ENCODE results near the gene BEST1.
A peak's percentile ranks its signal among the peaks of the same experiment; 100 is the strongest.
"Not testable (repeated sequence)": the region's sequence is repeated elsewhere in the genome, so short reads cannot be mapped to it uniquely, and the experiment has no call there.

Gene BEST1

DNA sequence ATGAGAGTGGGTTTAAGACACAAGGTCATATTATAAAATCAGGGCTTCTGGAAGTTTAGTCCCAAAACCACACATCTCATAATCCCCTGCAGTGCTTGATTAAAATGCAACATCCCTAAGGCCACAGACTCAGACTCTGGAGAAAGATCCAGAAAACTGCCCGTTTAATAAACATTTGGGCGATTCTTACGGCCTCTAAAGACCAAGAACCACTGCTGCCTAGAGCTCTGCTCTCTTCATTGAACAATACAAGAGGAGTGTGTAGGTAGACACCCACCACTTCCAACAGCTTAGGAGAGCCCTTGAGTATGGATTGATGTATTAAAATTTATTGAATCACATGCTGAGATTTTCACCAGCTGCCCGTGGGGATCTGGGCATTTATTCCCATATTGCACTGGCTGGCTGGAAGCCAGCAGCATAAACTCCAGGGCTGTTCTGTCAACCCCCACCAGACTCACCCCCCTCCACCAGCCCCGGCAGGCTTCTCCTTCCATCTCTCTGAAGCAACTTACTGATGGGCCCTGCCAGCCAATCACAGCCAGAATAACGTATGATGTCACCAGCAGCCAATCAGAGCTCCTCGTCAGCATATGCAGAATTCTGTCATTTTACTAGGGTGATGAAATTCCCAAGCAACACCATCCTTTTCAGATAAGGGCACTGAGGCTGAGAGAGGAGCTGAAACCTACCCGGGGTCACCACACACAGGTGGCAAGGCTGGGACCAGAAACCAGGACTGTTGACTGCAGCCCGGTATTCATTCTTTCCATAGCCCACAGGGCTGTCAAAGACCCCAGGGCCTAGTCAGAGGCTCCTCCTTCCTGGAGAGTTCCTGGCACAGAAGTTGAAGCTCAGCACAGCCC lies 749 bp upstream of the BEST1 start:
- DNase-seq = peak; percentile 70

DNA sequence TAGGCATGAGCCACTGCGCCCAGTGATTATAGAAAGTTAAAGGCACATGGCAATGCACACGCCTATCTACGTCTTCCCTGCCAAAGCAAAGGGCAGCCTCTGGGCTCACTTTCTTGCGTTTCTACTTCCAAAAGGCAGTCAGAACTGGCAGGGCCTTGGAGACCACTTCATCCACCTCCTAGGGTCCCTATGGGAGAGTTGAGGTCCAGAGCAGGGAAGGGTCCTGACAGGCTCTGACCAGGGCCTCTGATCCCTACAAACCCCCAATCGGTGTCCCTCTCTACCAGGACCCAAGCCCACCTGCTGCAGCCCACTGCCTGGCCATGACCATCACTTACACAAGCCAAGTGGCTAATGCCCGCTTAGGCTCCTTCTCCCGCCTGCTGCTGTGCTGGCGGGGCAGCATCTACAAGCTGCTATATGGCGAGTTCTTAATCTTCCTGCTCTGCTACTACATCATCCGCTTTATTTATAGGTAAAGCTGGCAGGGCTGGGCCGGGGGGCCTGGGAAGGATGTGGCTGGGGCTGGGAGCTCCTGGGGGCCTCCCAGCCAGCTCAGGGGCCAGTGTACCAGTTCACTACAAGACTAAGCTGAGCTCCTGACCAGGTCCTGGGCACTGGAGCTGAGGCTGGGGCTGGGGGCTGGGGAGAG lies 1.5 kb downstream of the BEST1 start:
- DNase-seq = no peak

DNA sequence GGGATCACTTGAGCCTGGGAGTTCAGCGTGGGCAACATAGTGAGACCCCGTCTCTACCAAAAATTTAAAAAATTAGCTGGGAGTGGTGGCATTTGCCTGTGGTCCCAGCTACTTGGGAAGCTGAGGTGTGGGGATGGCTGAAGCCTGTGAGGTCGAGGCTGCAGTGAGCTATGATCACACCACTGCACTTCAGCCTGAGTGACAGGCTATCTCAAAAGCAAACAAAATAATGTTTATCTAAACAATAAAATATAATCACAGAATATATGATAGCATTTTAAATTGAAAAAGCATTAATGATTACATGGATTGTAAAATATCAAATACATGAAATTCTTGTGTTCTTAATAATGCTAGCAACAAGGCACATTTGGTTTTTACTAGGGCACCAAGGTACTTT lies 2.7 kb downstream of the BEST1 start:
- no peak for DNase-seq

DNA sequence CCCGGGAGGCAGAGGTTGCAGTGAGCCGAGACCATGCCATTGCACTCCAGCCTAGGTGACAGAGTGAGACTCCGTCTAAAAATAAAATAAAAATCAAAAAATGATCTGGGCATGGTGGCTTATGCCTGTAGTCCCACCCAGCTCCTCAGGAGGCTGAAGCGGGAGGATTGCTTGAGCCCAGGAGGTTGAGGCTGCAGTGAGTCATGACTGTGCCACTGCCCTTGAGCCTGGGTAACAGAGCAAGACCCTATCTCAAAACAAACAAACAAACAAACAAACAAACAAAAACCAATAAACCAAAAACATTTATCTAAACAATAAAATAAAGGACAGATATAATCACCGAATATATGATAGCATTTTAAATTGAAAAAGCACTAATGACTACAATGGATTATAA lies 3.5 kb downstream of the BEST1 start:
- not testable (repeated sequence) for DNase-seq

DNA sequence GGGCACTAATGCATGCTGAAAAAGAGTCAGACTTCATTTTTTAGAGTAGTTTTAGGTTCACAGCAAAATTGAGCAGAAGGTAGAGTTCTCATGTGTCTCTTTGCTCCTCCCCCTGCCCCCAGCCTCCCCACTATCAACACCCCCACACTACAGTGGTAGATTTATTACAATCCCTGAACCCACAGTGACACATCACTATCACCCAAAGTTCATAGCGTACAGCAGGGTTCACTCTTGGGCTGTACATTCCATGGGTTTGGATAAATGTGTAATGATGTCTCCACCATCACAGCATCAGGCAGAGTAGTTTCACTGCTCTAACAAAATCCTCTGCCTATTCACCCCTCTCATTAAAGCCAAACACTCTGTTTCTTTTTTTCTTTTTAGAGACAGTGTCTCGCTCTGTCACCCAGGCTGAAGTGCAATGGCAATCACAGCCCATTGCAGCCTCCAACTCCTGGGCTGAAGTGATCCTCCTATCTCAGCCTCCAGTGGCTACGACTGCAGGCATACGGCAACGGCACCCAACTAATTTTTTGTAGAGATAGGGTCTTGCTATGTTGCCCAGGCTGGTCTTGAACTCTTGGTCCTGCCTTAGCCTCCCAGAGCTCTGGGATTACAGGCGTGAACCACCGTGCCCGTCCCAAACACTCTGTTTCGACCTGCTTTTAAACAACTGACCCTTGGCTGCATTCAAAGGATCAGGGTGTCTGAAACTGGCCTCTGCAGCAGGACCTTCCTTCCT lies 4.1 kb downstream of the BEST1 start:
- DNase-seq = no peak

DNA sequence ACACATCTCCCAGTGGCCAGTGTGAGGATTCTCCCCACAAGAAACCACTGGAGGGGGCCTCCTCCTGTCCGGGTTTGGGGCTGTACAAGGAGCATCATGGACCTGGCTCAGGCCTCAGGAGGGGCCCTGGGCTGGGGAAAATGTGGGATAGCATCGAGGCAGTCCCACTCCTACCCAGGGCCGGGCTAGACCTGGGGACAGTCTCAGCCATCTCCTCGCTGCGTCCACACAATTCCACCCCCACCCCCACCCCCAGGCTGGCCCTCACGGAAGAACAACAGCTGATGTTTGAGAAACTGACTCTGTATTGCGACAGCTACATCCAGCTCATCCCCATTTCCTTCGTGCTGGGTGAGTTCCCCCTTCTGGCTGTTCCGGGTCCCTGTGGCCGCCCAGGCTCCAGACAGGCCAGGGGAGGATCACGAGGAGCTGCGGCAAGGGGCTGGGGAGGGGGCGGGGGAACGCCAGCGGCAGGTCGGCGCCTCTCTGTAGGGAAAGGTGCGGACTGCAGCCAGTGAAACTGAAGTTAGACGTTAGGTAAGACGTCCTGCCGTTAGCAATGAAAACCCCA lies 4.8 kb downstream of the BEST1 start:
- peak; percentile 70 for DNase-seq

DNA sequence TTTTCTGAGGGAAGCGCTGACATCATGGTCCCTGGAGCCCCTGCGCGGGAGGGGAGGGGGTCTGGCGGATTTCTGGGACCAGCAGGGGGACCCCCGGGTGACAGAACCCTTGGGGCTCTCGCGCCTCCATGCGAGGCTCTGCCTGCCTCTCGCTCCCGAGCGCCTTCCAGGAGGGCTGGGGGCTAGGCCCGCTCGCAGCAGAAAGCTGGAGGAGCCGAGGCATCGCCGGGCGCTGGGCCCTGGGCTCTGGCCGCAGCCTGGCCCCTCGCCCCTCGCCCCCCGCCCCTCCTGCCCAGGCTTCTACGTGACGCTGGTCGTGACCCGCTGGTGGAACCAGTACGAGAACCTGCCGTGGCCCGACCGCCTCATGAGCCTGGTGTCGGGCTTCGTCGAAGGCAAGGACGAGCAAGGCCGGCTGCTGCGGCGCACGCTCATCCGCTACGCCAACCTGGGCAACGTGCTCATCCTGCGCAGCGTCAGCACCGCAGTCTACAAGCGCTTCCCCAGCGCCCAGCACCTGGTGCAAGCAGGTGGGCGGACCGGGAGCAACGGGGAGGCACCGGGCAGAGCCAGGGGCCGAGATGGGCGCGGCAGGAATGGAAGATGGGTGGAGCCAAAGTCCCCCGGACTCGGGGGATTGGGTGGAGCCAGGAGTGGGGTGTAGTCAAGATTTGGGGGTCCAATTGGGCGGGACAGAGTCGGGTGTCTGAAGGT lies 5.4 kb downstream of the BEST1 start:
- DNase-seq = no peak

DNA sequence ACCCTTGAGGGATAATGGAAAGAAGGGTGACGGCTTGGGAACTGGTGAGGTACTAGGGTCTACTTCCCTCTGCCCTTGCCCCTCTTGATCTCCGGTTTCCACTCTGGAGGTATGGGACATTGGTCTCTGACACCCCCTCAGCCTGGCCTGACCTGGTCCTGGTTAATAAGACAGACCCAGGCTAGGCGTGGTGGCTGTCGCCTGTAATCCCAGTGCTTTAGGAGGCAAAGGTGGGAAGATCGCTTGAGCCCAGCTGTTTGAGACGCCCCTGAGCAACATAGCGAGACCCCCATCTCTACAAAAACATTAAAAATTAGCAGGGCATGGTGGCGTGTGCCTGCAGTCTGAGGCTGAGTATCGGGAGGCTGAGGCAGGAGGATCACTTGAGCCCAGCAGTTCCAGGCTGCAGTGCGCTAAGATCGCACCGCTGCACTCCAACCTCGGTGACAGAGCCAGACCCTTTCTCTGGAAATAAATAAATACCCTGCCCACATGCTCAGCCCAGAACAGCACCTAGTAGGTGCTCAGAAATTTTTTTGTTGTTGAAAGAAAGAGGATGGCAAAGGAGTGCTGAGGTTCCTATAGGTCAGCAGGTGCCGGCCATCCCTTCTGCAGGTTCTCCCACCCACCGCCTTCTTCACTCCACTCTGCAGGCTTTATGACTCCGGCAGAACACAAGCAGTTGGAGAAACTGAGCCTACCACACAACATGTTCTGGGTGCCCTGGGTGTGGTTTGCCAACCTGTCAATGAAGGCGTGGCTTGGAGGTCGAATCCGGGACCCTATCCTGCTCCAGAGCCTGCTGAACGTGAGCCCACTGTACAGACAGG lies 6.3 kb downstream of the BEST1 start:
- DNase-seq = no peak

DNA sequence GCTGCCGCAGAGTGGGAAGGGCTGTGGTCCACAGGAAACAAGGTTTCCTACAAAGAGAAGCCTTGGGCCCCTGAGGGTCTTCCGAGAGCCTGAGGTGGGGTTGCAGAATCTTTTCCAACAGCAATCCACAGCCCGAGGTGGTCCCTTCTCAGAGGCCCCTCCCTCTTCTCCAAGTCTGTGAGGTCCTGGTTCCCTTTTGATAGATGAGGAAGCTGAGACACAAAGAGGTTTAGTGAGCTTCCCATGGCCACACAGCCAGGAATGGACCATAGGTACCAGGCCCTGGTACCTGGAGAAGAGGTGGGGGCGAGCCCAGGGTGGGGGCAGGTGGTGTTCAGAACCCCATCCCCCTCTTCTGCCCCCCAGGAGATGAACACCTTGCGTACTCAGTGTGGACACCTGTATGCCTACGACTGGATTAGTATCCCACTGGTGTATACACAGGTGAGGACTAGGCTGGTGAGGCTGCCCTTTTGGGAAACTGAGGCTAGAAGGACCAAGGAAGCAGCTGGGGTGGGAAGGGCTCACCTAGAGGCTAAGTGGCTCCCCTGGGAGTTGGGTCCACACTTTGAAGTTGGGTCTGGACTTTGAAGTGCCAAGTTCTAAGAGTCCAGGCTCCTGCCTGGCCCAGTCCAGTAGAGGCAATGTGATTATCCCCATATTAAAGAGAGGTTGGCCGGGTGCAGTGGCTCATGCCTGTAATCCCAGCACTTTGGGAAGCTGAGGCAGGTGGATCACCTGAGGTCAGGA lies 7.0 kb downstream of the BEST1 start:
- DNase-seq = no peak

DNA sequence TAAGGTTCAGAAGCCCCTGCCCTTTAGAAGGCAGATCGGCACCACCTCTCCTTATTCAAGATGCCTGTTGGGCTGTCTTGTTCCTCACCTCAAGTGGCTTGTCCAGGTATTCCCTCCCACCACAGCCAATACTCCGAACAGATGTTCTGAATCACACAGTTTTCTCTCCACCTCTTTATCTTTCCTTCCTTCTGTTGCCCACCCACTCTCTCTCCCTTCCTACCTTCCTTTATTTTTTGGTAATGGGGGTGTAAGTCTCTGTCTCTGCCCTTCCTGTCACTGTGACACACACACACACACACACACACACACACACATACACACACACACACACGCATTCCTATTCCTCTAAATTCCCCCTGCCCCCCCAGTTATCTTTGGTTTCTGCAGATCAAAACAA lies 8.4 kb downstream of the BEST1 start:
- DNase-seq = no peak

DNA sequence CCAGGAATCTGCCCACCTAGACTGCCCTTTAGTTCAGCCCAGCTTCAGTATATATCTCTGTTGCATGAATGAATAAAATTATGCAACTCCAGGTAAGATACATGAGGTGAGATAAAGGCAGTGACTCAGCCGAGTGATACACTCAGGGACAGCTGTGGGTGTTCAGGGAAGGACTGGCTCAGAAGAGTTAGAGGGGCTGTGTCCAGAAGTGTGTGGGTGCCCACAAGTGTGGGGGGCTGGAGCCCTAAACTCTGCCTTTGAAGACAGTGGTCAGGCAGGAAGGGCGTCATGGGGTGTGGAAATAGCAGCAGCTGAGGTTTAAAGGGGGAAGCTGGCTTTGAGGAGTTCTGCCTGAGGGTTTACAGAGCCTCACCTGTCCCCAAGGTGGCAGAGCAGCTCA lies 9.0 kb downstream of the BEST1 start:
- DNase-seq = no peak

DNA sequence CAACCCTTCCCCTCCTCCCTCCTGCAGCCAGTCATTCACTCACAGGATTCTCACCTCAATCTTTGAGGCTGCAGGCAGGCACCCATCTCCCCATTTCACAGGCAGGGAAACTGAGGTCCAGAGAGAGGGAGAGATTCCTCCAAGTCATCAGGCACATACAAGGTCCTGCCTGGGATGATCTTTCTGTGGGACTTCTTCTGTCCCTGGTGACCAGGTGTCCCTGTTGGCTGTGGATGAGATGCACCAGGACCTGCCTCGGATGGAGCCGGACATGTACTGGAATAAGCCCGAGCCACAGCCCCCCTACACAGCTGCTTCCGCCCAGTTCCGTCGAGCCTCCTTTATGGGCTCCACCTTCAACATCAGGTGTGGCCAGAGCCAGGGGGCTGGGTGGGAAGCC lies 9.5 kb downstream of the BEST1 start:
- no peak for DNase-seq

DNA sequence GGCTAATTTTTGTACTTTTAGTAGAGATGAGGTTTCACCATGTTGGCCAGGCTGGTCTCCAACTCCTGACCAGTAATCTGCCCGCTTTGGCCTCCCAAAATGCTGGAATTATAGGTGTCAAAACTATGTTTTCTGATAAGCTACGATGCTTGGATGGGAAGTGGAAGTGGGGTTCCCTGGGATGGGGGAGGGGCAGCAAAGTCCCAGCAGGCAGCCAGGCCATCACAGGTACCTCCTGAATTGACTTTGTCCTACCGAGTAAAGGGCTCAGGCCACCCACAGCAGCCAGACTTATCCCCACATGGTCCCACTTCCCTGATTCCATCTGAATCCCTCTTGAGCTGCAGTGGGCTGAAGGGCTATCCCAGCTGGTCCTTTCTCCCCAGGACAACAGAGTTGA lies 10.4 kb downstream of the BEST1 start:
- DNase-seq = no peak

DNA sequence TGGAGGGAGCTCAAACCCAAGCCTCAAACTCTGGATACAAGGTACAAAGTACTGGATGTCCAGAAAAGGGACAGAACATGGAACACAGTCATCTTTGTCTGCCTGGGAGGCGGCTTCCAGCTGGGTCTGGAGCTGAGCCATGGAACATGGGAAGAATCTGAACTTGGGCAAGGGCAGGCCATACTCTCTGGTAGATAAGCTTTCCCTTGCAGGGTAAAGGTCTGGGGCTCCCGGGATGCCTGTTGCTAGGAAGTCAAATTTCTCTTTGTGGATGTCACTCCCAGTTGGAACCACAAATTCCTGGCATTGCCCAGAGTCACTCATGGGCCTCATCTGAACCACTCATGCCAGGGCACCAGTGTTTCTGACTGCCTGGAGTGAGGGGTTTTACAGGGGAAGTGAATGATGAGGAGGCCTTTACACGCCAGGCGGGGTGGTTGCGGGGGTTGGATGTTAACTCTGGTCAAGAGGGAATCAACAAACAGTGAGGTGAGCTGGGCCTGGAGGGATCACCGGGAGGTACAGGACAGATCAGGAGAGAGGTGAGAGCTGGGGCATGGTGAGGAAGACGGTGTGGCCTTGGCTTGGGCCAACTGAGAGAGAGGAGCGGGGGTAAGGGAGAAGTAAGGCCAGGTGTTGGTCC lies 11.5 kb downstream of the BEST1 start:
- no peak for DNase-seq

DNA sequence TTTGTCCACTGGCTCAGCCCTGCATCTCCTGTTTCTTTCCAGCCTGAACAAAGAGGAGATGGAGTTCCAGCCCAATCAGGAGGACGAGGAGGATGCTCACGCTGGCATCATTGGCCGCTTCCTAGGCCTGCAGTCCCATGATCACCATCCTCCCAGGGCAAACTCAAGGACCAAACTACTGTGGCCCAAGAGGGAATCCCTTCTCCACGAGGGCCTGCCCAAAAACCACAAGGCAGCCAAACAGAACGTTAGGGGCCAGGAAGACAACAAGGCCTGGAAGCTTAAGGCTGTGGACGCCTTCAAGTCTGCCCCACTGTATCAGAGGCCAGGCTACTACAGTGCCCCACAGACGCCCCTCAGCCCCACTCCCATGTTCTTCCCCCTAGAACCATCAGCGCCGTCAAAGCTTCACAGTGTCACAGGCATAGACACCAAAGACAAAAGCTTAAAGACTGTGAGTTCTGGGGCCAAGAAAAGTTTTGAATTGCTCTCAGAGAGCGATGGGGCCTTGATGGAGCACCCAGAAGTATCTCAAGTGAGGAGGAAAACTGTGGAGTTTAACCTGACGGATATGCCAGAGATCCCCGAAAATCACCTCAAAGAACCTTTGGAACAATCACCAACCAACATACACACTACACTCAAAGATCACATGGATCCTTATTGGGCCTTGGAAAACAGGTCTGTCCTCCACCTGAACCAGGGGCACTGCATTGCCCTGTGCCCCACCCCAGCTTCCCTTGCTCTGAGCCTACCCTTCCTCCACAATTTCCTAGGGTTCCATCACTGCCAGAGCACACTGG lies 12.3 kb downstream of the BEST1 start:
- no peak for DNase-seq

DNA sequence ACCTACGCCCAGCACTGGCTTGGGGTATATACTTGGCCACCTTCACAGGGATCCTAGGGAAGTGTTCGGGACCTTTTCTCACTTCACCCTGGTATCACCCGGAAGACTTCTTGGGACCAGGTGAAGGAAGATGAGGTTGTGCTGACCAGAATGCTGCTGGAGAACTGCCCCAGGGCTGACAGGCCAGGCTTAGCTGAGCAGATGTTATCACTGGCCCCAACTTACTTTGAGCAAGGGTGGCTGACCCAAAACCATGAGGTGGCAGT lies 12.8 kb downstream of the BEST1 start:
- DNase-seq = no peak

DNA sequence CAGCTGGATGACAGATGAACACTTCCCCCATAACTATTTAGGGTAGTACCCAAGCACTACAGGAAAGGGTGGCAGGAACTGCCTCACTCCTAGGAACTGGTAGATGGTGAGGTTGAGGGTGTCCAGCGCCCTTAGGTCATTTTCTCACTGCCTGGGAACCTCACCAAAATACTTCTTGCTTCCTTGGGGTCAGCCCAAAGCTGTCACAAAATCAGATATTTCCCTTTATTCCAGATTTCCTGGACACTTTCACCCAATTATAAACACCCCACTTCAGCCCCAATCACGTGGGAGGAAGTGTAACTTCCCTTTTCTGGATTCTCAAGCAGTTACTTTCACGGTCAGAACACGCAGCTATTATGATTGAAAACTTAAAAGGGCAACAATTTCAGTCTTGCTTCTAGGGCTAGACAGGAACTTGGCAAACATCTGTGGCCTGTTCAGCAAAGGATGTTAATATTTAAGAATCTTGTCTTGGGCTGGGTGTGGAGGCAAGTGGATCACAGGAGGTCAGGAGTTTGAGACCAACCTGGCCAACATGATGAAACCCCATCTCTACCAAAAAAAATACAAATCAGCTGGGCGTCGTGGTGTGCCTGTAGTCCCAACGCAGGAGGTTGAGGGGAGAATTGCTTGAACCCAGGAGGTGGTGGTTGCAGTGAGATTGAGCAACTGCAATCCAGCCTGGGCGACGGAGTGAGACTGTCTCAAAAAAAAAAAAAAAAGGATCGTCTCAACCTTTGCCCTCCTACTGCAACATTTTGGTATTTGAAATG lies 13.3 kb downstream of the BEST1 start:
- no peak for DNase-seq

DNA sequence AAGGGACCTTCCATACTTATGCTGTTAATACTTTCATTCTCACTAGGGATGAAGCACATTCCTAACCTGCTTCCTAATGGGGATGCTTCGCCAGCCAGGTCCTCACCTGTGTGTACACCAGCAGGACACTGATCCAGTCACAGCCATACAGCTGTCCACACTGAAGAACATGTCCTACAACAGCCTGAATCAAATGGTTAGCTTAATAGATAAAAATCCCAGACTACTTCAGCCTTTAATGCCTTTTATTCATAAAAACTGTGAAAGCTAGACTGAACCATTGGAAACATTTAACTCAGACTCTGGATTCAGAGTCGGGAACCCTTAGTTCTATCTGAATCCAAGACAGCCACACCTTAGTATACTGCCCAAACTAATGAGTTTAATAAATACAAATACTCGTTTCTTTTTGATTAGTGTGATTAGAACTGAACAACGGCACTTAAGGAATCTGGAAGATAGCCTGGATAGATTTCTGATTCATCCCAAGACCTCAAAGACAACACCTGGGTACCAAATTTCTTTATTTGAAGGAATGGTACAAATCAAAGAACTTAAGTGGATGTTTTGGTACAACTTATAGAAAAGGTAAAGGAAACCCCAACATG lies 14.0 kb downstream of the BEST1 start:
- DNase-seq = no peak
